Smooth muscle cell (in vitro differentiated cells): ENCODE measurements around the gene TPRG1. TPM values are rescaled to one million over a fixed set of nuclear protein-coding genes. Genes with fewer than 3 reads are reported as not detected.

Experiments used
- DNase-seq: peaks from one replicate; lab custom pipeline; 2025; ENCODE audit not compliant: unreplicated experiment; lab: John Stamatoyannopoulos, UW
- H2AFZ ChIP-seq: fragments of 200-600 bp; sonication (generic); 2 replicates; pipeline ENCODE4 v1.6.0; 2016; ENCODE audit warnings: antibody characterized with exemption, low read depth, mild to moderate bottlenecking
- H3F3A ChIP-seq: fragments of 200-600 bp; sonication (generic); 2 replicates; pipeline ENCODE4 v1.6.0; 2017; ENCODE audit warnings: antibody characterized with exemption, low read depth
- H3K27ac ChIP-seq: fragments of 200-600 bp; sonication (generic); 2 replicates; pipeline ENCODE4 v1.5.1; 2016; ENCODE audit warnings: low read depth, mild to moderate bottlenecking
- H3K27me3 ChIP-seq: fragments of 200-600 bp; sonication (generic); 2 replicates; pipeline ENCODE4 v1.6.1; 2016; ENCODE audit warnings: low read depth, mild to moderate bottlenecking
- H3K36me3 ChIP-seq: fragments of 200-600 bp; sonication (generic); 2 replicates; pipeline ENCODE4 v1.5.1; 2016; ENCODE audit warnings: low read depth
- H3K4me1 ChIP-seq: fragments of 200-600 bp; sonication (generic); 2 replicates; pipeline ENCODE4 v1.5.1; 2016; ENCODE audit warnings: low read depth
- H3K4me2 ChIP-seq: fragments of 200-600 bp; sonication (generic); 2 replicates; pipeline ENCODE4 v1.6.0; 2016; ENCODE audit warnings: mild to moderate bottlenecking
- H3K4me3 ChIP-seq: fragments of 200-600 bp; sonication (generic); 2 replicates; pipeline ENCODE4 v1.5.1; 2016; ENCODE audit warnings: mild to moderate bottlenecking
- H3K79me2 ChIP-seq: fragments of 200-600 bp; sonication (generic); 2 replicates; pipeline ENCODE4 v1.6.0; 2016; ENCODE audit warnings: low read depth, mild to moderate bottlenecking
- H3K9ac ChIP-seq: fragments of 200-600 bp; sonication (generic); 2 replicates; pipeline ENCODE4 v1.6.0; 2016; ENCODE audit warnings: low read depth
- H3K9me3 ChIP-seq: fragments of 200-600 bp; sonication (generic); replicated peaks from 2 replicates; pipeline ENCODE4 v1.5.1; 2016; ENCODE audit warnings: low read depth
- H4K20me1 ChIP-seq: fragments of 200-600 bp; sonication (generic); 2 replicates; pipeline ENCODE4 v1.6.0; 2016; ENCODE audit warnings: low read depth
- CTCF ChIP-seq: fragments of 200-600 bp; sonication (generic); IDR thresholded peaks from 2 replicates; pipeline ENCODE4 v1.5.1; 2017; ENCODE audit warnings: borderline replicate concordance, mild to moderate bottlenecking, antibody characterized with exemption; ENCODE audit not compliant: insufficient read depth, poor library complexity, severe bottlenecking
- WGBS: methylation state at CpG from one replicate; pipeline ENCODE4 v1.1.7; 2016; ENCODE audit warnings: low lambda C conversion rate; 5-methylcytosine and 5-hydroxymethylcytosine counted together
- polyA plus RNA-seq: library from polyadenylated mRNA; unstranded; fragments of >200 nt; fragmentation: Nextera tagmentation; extraction: Ambion mirVana; gene quantifications from 2 replicates; pipeline ENCODE4 v1.2.1, GENCODE V29; 2016
- total RNA-seq: library from RNA; depleted of rRNA; stranded (reverse); fragments of >200 nt; gene quantifications from 2 replicates; pipeline ENCODE4 v1.2.3, GENCODE V29; 2014

TPRG1 gene
- total RNA-seq (1.2 and 3.2 TPM in 2 replicates), polyA plus RNA-seq (0.65 and 1.3 TPM in 2 replicates)

- Histone ChIP-seq H3K4me2 (no peak within 1 kb of the TSS), H3K9ac (no peak within 1 kb of the TSS), H3K4me3 (no peak within 1 kb of the TSS), H3K4me1 (no peaks in the 10 kb centered on the region), H4K20me1 (no peaks in the 10 kb centered on the region), H3K9me3 (no peaks in the 10 kb centered on the region), H3F3A (no peaks in the 10 kb centered on the region), H3K27ac (no peak within 1 kb of the TSS), H3K36me3 (no peaks in the 10 kb centered on the region), H3K27me3 (no peaks in the 10 kb centered on the region), H3K79me2 (no peaks in the 10 kb centered on the region), H2AFZ (no peak within 1 kb of the TSS)
- no peak for TF ChIP-seq CTCF
- WGBS: 86% methylated on average over 1 of the region's 1 CpG
- DNase-seq: no peak
Measured at GRCh38 chr3:189171707-189172106, at the start of gene TPRG1. Gene TPRG1, plus strand, starts transcription at chr3:189171971. Its CDS starts 35,414 bp downstream, at chr3:189207385.

GRCh38 chr3:189122110-189122509 lies 49.7 kb upstream of the TPRG1 start:
- no peaks in the 10 kb centered on the region for H3F3A ChIP-seq
- no peaks in the 10 kb centered on the region for H3K9me3 ChIP-seq
- H3K4me3 ChIP-seq: no peak overlapping the region
- no peak overlapping the region for H3K4me2 ChIP-seq
- H3K4me1 ChIP-seq: no peaks in the 10 kb centered on the region
- H2AFZ ChIP-seq: no peak overlapping the region
- H3K36me3 ChIP-seq: no peaks in the 10 kb centered on the region
- TF ChIP-seq CTCF: no peak
- no peak overlapping the region for H3K27ac ChIP-seq
- H3K79me2 ChIP-seq: no peaks in the 10 kb centered on the region
- DNase-seq: no peak
- no peaks in the 10 kb centered on the region for H3K27me3 ChIP-seq
- 85% methylated on average over 2 of the region's 2 CpGs for whole genome bisulfite sequencing
- no peak overlapping the region for H3K9ac ChIP-seq
- no peaks in the 10 kb centered on the region for H4K20me1 ChIP-seq

- Histone ChIP-seq H3K27ac (no peak overlapping the region), H3K79me2 (no peaks in the 10 kb centered on the region), H3K9ac (no peak overlapping the region), H3K9me3 (no peaks in the 10 kb centered on the region), H3K27me3 (no peaks in the 10 kb centered on the region), H3K4me2 (no peak overlapping the region), H3F3A (no peaks in the 10 kb centered on the region), H3K4me1 (no peaks in the 10 kb centered on the region), H3K36me3 (no peaks in the 10 kb centered on the region), H3K4me3 (no peak overlapping the region), H2AFZ (no peak overlapping the region), H4K20me1 (no peaks in the 10 kb centered on the region)
- no peak for DNase-seq
- TF ChIP-seq CTCF: no peak
- 81% methylated on average over 5 of the region's 5 CpGs for WGBS
Measured at GRCh38 chr3:189122526-189123205, 49.1 kb upstream of the TPRG1 start.
